VCaP (cell line): ENCODE data around the gene CPSF4.

Experiments used
- H3K27ac ChIP-seq: fragments of 450-650 bp; 2 replicates; pipeline ENCODE4 v1.5.1; 2017
- TF ChIP-seq, protein P1 (sequence below): fragments of 450-650 bp; conservative IDR thresholded peaks from 2 replicates; pipeline ENCODE4 v1.5.1; 2017; ENCODE audit warnings: mild to moderate bottlenecking, moderate library complexity

CPSF4 gene

DNA sequence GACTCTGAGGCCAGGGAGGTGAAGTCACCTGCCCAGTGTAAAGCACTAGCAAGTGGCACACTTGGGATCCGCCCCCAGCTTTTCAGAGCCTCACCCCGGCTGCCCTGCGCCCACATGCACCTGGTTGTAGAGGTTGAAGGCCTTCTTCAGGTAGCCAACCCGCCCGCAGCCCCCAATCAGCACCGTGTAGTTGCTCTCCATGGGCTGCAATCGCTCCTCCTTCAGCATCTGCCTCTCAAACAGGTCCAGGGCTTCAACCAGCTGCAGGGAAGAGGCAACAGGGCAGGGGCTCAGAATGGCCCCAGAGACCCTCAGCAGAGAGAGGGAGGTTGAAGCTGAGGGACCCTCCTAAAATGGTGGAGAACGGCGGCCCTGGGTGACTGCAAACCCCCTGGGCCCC is 5.6 kb upstream of the CPSF4 start:
- 0 out of 2 replicates have a peak overlapping the region, but pooled peaks have one; percentile 38 for H3K27ac ChIP-seq
- TF ChIP-seq, protein P1, sequence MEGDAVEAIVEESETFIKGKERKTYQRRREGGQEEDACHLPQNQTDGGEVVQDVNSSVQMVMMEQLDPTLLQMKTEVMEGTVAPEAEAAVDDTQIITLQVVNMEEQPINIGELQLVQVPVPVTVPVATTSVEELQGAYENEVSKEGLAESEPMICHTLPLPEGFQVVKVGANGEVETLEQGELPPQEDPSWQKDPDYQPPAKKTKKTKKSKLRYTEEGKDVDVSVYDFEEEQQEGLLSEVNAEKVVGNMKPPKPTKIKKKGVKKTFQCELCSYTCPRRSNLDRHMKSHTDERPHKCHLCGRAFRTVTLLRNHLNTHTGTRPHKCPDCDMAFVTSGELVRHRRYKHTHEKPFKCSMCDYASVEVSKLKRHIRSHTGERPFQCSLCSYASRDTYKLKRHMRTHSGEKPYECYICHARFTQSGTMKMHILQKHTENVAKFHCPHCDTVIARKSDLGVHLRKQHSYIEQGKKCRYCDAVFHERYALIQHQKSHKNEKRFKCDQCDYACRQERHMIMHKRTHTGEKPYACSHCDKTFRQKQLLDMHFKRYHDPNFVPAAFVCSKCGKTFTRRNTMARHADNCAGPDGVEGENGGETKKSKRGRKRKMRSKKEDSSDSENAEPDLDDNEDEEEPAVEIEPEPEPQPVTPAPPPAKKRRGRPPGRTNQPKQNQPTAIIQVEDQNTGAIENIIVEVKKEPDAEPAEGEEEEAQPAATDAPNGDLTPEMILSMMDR = no peak

DNA sequence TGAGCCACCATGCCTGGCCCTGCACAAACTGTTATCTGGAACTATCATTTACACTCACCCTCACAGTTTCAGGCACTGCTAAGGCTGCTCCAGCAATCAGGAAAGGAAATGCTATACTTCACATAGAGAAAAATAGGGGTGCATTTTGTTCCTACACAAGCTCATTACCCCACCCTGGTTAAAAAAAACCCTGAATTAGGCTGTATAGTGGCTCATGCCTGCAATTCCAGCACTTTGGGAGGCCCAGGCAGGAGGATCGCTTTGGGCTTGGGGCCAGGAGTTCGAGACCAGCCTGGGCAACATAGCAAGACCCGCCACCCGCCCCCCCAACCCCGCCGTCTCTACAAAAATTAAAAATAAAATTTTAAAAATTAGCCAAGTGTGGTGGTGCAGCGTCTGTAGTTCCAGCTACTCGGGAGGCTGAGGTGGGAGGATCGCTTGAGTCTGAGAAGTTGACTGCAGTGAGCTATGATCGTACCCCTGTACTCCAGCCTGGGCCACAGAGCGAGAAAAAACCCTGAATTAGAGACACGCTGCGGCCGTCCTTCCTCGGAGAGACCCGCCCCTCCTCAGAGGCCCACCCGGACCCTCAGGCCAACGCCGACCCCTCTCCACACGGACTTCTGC is 684 bp upstream of the CPSF4 start:
- TF ChIP-seq, protein P1 = no peak
- H3K27ac ChIP-seq = peak overlapping the region; percentile 94

GRCh38 chr7:99440195-99440594 is 1.5 kb downstream of the CPSF4 start:
- no peak overlapping the region; the same call in 1 of the 2 replicates for H3K27ac ChIP-seq
- TF ChIP-seq, protein P1 = no peak

- TF ChIP-seq, protein P1 = no peak
- no peak overlapping the region for H3K27ac ChIP-seq
Observed at GRCh38 chr7:99446096-99446495, 7.4 kb downstream of the CPSF4 start.

DNA sequence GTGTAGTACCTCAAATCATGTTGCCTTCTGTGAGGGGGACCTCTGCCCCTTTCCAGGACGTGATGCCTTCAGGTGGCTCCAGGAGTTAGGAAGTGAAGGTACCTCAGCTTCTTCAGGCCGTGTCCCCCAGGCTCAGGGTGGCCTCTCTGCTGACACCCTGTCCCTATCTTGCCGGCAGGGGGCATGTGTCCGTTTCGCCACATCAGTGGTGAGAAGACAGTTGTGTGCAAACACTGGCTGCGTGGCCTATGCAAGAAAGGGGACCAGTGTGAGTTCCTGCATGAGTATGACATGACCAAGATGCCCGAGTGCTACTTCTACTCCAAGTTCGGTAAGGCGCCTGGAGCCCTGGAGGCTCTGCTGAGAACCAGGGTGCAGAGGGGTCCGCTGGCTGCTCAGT is 9.2 kb downstream of the CPSF4 start:
- H3K27ac ChIP-seq = no peak overlapping the region
- TF ChIP-seq, protein P1 = peak; percentile 75

- TF ChIP-seq, protein P1 = no peak
- H3K27ac ChIP-seq = no peak overlapping the region
Observed at GRCh38 chr7:99448855-99449254, 10.1 kb downstream of the CPSF4 start.

DNA sequence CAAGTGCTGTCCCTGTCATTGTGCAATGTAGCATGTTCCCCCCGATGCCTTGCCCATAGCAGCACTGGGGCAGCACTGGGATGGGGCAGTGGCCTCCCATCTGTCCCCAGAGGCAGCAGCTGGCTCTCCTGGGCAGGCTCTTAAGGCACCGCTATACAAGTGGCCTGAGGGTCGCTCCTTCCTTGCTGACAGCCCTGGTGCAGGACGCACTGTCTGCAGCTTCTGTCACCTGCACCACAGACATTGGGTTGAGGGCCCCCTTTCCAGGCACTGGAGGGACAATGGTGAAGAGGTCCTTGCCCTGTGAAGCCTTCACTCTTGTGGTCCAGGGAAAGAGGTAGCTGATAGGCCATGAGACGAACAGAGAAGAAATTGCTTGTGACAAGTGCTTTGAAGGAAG is 10.6 kb downstream of the CPSF4 start:
- H3K27ac ChIP-seq = no peak overlapping the region
- TF ChIP-seq, protein P1 = no peak
